Measurements from ENCODE around the gene ZNF655. TPM values are rescaled to one million over a fixed set of nuclear protein-coding genes. Genes with fewer than 3 reads are reported as not detected.
"Not testable (repeated sequence)": the region's sequence is repeated elsewhere in the genome, so short reads cannot be mapped to it uniquely, and the experiment has no call there.

Gene ZNF655
- total RNA-seq, 1 donor from 2014 or later = 26.1 TPM

DNA sequence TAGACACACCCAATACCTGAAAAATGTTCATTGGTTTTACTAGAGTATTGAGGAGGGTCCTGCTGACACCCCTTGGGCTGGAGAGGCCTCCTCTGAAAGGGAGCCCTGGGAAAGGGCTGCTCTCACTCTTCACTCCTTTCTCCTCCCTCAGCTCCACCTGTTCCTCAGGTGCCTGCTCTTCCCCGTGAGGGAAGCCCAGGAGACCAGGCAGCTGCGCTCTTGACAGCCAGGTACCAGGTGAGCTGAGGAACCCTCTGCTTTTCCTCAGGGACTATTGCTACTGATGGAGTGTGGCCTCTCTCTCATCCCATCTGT, 3.3 kb downstream of the ZNF655 start:
- Histone ChIP-seq H3K27ac (replicated peaks) (no peak overlapping the region), H3K4me1 (peaks cover 60% of the 10 kb centered on the region), H3K27me3 (ENCODE audit: low read depth) (no peaks in the 10 kb centered on the region), H3K4me3 (no peak overlapping the region), H3K9me3 (replicated peaks) (no peaks in the 10 kb centered on the region), H3K36me3 (peaks cover 68% of the 10 kb centered on the region)
- intact Hi-C loops (cut with micrococcal nuclease) = no loop called here
- DNase-seq = no peak
- TF ChIP-seq, protein P1, sequence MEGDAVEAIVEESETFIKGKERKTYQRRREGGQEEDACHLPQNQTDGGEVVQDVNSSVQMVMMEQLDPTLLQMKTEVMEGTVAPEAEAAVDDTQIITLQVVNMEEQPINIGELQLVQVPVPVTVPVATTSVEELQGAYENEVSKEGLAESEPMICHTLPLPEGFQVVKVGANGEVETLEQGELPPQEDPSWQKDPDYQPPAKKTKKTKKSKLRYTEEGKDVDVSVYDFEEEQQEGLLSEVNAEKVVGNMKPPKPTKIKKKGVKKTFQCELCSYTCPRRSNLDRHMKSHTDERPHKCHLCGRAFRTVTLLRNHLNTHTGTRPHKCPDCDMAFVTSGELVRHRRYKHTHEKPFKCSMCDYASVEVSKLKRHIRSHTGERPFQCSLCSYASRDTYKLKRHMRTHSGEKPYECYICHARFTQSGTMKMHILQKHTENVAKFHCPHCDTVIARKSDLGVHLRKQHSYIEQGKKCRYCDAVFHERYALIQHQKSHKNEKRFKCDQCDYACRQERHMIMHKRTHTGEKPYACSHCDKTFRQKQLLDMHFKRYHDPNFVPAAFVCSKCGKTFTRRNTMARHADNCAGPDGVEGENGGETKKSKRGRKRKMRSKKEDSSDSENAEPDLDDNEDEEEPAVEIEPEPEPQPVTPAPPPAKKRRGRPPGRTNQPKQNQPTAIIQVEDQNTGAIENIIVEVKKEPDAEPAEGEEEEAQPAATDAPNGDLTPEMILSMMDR (IDR thresholded peaks at IDR 0.05; ENCODE audit: borderline replicate concordance) = no peak

DNA sequence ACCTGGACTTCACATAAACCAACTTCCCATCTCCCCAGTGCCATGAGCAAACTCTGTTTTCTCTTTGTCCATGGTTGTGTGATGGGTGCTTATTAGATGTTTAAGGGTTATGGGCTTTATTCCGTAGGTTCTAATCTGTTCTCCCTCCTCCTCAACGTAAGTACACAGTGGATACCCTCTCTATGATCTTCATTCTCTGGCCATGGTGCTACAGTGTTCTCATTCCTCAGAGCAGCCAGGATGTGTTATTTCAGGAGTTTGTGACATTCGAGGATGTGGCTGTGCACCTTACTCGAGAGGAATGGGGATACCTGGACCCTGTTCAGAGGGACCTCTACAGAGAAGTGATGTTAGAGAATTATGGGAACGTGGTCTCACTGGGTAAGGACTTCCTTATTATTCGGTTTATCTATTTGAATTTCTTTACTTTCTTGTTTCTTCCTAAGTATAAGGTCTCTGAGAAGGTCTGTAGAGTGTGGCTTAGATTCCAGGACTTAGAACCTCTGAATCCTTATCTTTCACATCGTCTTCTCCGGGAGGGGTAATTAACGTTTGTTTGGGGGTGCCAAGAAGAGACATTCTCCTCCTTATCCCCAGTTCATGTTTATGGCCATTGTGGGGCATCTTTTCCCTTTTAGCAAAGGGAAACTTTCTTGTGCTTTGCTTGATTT, 3.8 kb downstream of the ZNF655 start:
- Histone ChIP-seq H3K4me3 (no peak overlapping the region), H3K36me3 (peaks cover 69% of the 10 kb centered on the region), H3K27ac (replicated peaks) (no peak overlapping the region), H3K9me3 (replicated peaks) (no peaks in the 10 kb centered on the region), H3K27me3 (ENCODE audit: low read depth) (no peaks in the 10 kb centered on the region), H3K4me1 (peaks cover 56% of the 10 kb centered on the region)
- TF ChIP-seq, protein P1 (IDR thresholded peaks at IDR 0.05; ENCODE audit: borderline replicate concordance) = no peak
- intact Hi-C loops (cut with micrococcal nuclease) = no loop called here
- DNase-seq = no peak

DNA sequence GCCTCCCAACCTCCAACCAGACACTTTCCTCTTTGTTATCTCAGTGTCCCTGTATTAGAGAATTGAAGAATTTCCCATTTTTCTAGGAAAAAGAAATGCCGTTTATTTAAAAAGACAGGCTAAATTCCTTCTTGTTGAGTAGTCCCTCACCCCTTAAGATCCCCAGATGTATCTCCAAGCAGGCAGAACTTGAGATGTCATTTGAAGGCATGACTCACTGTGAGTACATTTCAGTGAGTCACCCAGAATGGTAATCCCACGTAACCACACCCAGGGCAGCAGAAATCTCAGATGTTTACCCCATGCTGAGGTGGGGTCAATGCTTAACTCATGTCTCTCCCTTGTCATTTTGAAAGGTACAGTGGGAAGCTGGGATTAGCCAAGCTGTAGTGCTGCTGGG, 4.4 kb downstream of the ZNF655 start:
- H3K4me3 ChIP-seq = no peak overlapping the region
- H3K9me3 ChIP-seq (replicated peaks) = no peaks in the 10 kb centered on the region
- peaks cover 50% of the 10 kb centered on the region for H3K4me1 ChIP-seq
- no peaks in the 10 kb centered on the region for H3K27me3 ChIP-seq (ENCODE audit: low read depth)
- peaks cover 69% of the 10 kb centered on the region for H3K36me3 ChIP-seq
- no peak overlapping the region for H3K27ac ChIP-seq (replicated peaks)
- TF ChIP-seq, protein P1 (IDR thresholded peaks at IDR 0.05; ENCODE audit: borderline replicate concordance) = no peak
- intact Hi-C loops (cut with micrococcal nuclease) = no loop called here
- no peak for DNase-seq

- TF ChIP-seq, protein P1 (IDR thresholded peaks at IDR 0.05; ENCODE audit: borderline replicate concordance) = no peak
- no peaks in the 10 kb centered on the region for H3K27me3 ChIP-seq (ENCODE audit: low read depth)
- H3K4me3 ChIP-seq = no peak overlapping the region
- intact Hi-C loops (cut with micrococcal nuclease) = no loop called here
- peaks cover 42% of the 10 kb centered on the region for H3K4me1 ChIP-seq
- no peak overlapping the region for H3K27ac ChIP-seq (replicated peaks)
- H3K9me3 ChIP-seq (replicated peaks) = no peaks in the 10 kb centered on the region
- H3K36me3 ChIP-seq = peaks cover 73% of the 10 kb centered on the region
- DNase-seq = no peak
Observed at GRCh38 chr7:99563650-99564049, 5.2 kb downstream of the ZNF655 start.

GRCh38 chr7:99568770-99569169, 10.3 kb downstream of the ZNF655 start:
- DNase-seq; H3K27ac ChIP-seq (replicated peaks); intact Hi-C loops (cut with micrococcal nuclease); H3K27me3 ChIP-seq (ENCODE audit: low read depth); H3K4me3 ChIP-seq; H3K4me1 ChIP-seq; H3K9me3 ChIP-seq (replicated peaks): not testable (repeated sequence)
- peaks cover 82% of the 10 kb centered on the region for H3K36me3 ChIP-seq

GRCh38 chr7:99571768-99572167, 13.3 kb downstream of the ZNF655 start:
- intact Hi-C loops (cut with micrococcal nuclease) = no loop called here
- no peak overlapping the region for H3K27ac ChIP-seq (replicated peaks)
- DNase-seq = no peak
- no peaks in the 10 kb centered on the region for H3K9me3 ChIP-seq (replicated peaks)
- H3K36me3 ChIP-seq = peaks cover 57% of the 10 kb centered on the region
- TF ChIP-seq, protein P1 (IDR thresholded peaks at IDR 0.05; ENCODE audit: borderline replicate concordance) = no peak
- no peak overlapping the region for H3K4me3 ChIP-seq
- peaks cover under 1% of the 10 kb centered on the region for H3K4me1 ChIP-seq
- no peaks in the 10 kb centered on the region for H3K27me3 ChIP-seq (ENCODE audit: low read depth)

Data from left ventricle myocardium inferior (tissue), 1 donor.